8988T (cell line): Measurements from ENCODE around the gene C2CD2.

Experiments
- DNase-seq: peaks from one replicate; pipeline ENCODE4 v3.0.0; 2011

Gene C2CD2

DNA sequence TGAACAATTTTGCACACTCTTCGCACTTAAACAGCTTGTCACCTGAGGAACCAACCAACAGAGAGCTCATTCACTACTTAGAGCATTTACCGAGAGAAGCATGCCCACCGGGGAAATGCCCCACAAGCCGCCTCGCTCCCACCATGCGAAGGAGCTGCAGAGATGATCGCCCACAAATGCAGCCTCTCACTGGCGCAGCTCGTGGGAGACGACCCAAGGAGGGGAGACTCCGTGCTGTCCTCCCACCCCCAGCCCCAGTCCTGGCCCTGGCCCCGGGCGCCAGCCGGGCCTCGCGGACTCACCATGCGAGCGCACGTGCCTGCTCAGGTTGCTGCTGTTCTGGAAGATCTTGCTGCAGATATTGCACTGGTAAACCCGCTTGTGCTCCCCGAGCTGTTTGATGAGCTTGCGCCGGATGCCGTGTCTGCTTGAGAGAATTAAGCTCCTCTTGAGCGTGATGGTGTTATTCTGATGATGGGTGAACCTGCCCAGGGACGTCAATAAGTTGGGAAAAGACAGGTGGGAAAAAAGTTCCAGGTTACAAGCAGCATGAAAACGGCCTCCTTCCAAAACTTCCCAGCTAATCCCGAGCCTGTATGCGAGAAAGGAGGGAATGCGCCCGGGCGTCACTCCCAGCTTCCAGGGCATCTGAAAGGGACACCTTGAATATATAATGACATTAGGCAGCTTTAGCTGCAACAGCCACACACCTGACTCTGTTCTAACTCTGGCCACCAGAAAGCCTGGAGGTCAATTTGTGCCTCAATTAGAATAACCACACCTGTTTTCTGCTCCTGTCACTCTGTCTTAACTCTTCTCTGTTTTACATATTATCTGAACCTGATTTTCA, 117.4 kb downstream of the C2CD2 start:
- DNase-seq: no peak

DNA sequence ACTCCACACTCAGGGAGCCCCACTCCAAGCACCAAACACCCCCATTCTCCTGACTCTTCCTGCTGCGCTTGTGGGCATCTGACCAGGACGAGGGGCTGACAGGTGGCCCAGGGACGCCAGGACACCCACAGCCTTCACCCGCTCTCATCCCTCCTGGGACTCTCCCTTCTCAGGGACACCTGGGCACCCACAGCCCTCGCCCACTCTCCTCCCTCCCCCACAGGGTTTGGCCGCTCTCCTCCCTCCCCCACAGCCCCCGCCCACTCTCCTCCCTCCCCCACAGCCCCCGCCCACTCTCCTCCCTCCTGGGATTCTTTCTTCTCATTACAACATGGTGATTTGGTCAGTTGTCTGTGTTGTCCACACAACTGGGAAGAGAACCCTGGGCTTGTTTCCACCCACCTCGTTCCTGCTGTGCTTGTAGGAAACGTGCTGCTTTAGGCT, 118.1 kb downstream of the C2CD2 start:
- DNase-seq: no peak
